DND-41 (cell line): ENCODE data around the gene GSE1.

Experiments
- ATAC-seq: fragments of 200-7000 bp; cut with Tn5 transposase; 3 replicates; pipeline ENCODE4 v1.9.1; 2021; ENCODE audit warnings: low read depth; ENCODE audit not compliant: insufficient read depth
- DNase-seq: peaks from one replicate; pipeline ENCODE4 v3.0.0-alpha.2; 2020
- H2AFZ ChIP-seq: 2 replicates; pipeline ENCODE4 v1.6.0; 2012; ENCODE audit warnings: low read depth, low read length
- H3K27ac ChIP-seq: 2 replicates; pipeline ENCODE4 v1.5.1; 2012; ENCODE audit warnings: low read length, inconsistent platforms
- H3K27me3 ChIP-seq: fragments of 200-600 bp; sonication (generic); 2 replicates; pipeline ENCODE4 v1.6.0; 2012; ENCODE audit warnings: low read length, mild to moderate bottlenecking, inconsistent platforms; ENCODE audit not compliant: insufficient read depth, poor library complexity
- H3K36me3 ChIP-seq: 2 replicates; pipeline ENCODE4 v1.5.1; 2012; ENCODE audit warnings: low read length, inconsistent platforms; ENCODE audit not compliant: insufficient read depth
- H3K4me1 ChIP-seq: 2 replicates; pipeline ENCODE4 v1.5.1; 2012; ENCODE audit warnings: mild to moderate bottlenecking, low read length; ENCODE audit not compliant: insufficient read depth
- H3K4me2 ChIP-seq: 2 replicates; pipeline ENCODE4 v1.6.0; 2012; ENCODE audit warnings: mild to moderate bottlenecking, moderate library complexity, low read length, inconsistent platforms; ENCODE audit not compliant: insufficient read depth
- H3K4me3 ChIP-seq, 2 experiments: fragments of 200-600 bp in 1 of 2; shearing (Covaris generic) in 1 of 2; 2 replicates each; pipeline ENCODE4 v1.5.1; 2012 to 2016; ENCODE audit warnings: inconsistent platforms in 2 of 2, low read length in 2 of 2, mild to moderate bottlenecking in 2 of 2, low read depth in 1 of 2, moderate library complexity in 1 of 2
- H3K79me2 ChIP-seq: 2 replicates; pipeline ENCODE4 v1.6.0; 2012; ENCODE audit warnings: low read length, inconsistent platforms; ENCODE audit not compliant: insufficient read depth
- H3K9ac ChIP-seq: 2 replicates; pipeline ENCODE4 v1.6.0; 2012; ENCODE audit warnings: low read depth, mild to moderate bottlenecking, inconsistent platforms, low read length, moderate library complexity
- H3K9me3 ChIP-seq: 2 replicates; pipeline ENCODE4 v1.5.1; 2012; ENCODE audit warnings: low read length, moderate library complexity, mild to moderate bottlenecking, inconsistent platforms; ENCODE audit not compliant: insufficient read depth, severe bottlenecking
- H4K20me1 ChIP-seq: 2 replicates; pipeline ENCODE4 v1.6.0; 2012; ENCODE audit warnings: low read length; ENCODE audit not compliant: insufficient read depth
- CTCF ChIP-seq: IDR thresholded peaks from 2 replicates; pipeline ENCODE4 v1.5.1; 2012; ENCODE audit warnings: borderline replicate concordance, low read length, moderate library complexity, mild to moderate bottlenecking; ENCODE audit not compliant: poor library complexity, severe bottlenecking; ENCODE audit errors: extremely low read depth
- EZH2 ChIP-seq: IDR thresholded peaks from 3 replicates; pipeline ENCODE4 v1.6.1; 2012; ENCODE audit warnings: borderline replicate concordance, low read depth, mild to moderate bottlenecking, moderate library complexity, low read length, inconsistent platforms; ENCODE audit not compliant: severe bottlenecking

Gene GSE1

GRCh38 chr16:85628645-85629044, 15.5 kb downstream of the GSE1 start:
- Histone ChIP-seq H3K36me3 (peaks cover 52% of the 10 kb centered on the region), H3K4me3 (no peak overlapping the region), H2AFZ (no peak overlapping the region), H3K27ac (no peak overlapping the region), H4K20me1 (peaks cover 66% of the 10 kb centered on the region), H3K4me1 (no peaks in the 10 kb centered on the region), H3K4me2 (no peak overlapping the region), H3K79me2 (peaks cover 97% of the 10 kb centered on the region), H3K9ac (no peak overlapping the region), H3K27me3 (no peaks in the 10 kb centered on the region), H3K9me3 (peaks cover 20% of the 10 kb centered on the region)
- no peak for TF ChIP-seq EZH2
- TF ChIP-seq CTCF, result peak; percentile 35
- ATAC-seq, result no peak
- no peak for DNase-seq

- H3K27me3 ChIP-seq, result no peaks in the 10 kb centered on the region
- no peaks in the 10 kb centered on the region for H3K4me1 ChIP-seq
- ATAC-seq, result no peak
- H2AFZ ChIP-seq, result no peak overlapping the region
- H3K4me3 ChIP-seq, result no peak overlapping the region
- no peak overlapping the region for H3K27ac ChIP-seq
- H3K36me3 ChIP-seq, result peaks cover 49% of the 10 kb centered on the region
- H3K9me3 ChIP-seq, result peaks cover 20% of the 10 kb centered on the region
- peaks cover 97% of the 10 kb centered on the region for H3K79me2 ChIP-seq
- no peak for TF ChIP-seq EZH2
- TF ChIP-seq CTCF, result no peak
- DNase-seq, result no peak
- H3K4me2 ChIP-seq, result no peak overlapping the region
- peaks cover 66% of the 10 kb centered on the region for H4K20me1 ChIP-seq
- no peak overlapping the region for H3K9ac ChIP-seq
Observed at GRCh38 chr16:85629326-85629725, 16.2 kb downstream of the GSE1 start.

GRCh38 chr16:85629853-85630252, 16.7 kb downstream of the GSE1 start:
- ATAC-seq, result no peak
- H3K27me3 ChIP-seq, result no peaks in the 10 kb centered on the region
- H3K27ac ChIP-seq, result no peak overlapping the region
- peaks cover 97% of the 10 kb centered on the region for H3K79me2 ChIP-seq
- H3K9ac ChIP-seq, result no peak overlapping the region
- DNase-seq, result no peak
- no peak overlapping the region for H2AFZ ChIP-seq
- peaks cover 49% of the 10 kb centered on the region for H3K36me3 ChIP-seq
- H3K9me3 ChIP-seq, result peaks cover 20% of the 10 kb centered on the region
- H3K4me3 ChIP-seq, result no peak overlapping the region
- H3K4me2 ChIP-seq, result no peak overlapping the region
- no peak for TF ChIP-seq CTCF
- TF ChIP-seq EZH2, result no peak
- peaks cover 66% of the 10 kb centered on the region for H4K20me1 ChIP-seq
- no peaks in the 10 kb centered on the region for H3K4me1 ChIP-seq

- Histone ChIP-seq H3K4me1 (no peaks in the 10 kb centered on the region), H2AFZ (no peak overlapping the region), H3K79me2 (peaks cover 97% of the 10 kb centered on the region), H3K9ac (no peak overlapping the region), H3K27me3 (no peaks in the 10 kb centered on the region), H3K4me3 (no peak overlapping the region), H3K36me3 (peaks cover 56% of the 10 kb centered on the region), H3K9me3 (peaks cover 20% of the 10 kb centered on the region), H4K20me1 (peaks cover 69% of the 10 kb centered on the region), H3K27ac (no peak overlapping the region), H3K4me2 (no peak overlapping the region)
- ATAC-seq, result no peak
- TF ChIP-seq EZH2 (no peak), CTCF (no peak)
- no peak for DNase-seq
Observed at GRCh38 chr16:85631230-85631629, 18.1 kb downstream of the GSE1 start.
